GF-D8 (cell line): Measurements from ENCODE around the gene DACH1.

Experiments
- DNase-seq: peaks from one replicate; lab custom pipeline; 2025; lab: John Stamatoyannopoulos, UW

DACH1 gene

GRCh38 chr13:71489041-71489440 is 378.0 kb downstream of the DACH1 start:
- DNase-seq = no peak

DNA sequence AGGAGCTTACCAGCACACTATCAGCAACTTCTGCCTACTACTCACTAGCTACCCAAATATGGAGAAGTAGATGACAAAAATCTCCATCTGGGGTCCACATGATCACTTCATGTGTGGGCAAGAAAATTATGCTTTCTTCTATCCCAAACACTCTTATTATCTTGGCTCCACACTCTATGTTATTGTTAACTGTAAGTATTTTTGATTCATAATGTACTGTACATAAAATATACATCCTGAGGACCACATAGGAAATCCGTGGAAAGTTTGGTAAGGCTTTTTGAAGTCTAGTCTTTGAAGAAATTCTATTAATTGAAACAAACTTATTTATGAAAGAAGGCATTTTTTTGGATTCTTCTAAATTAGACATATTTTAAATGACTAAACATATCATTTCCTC is 378.8 kb downstream of the DACH1 start:
- no peak for DNase-seq

DNA sequence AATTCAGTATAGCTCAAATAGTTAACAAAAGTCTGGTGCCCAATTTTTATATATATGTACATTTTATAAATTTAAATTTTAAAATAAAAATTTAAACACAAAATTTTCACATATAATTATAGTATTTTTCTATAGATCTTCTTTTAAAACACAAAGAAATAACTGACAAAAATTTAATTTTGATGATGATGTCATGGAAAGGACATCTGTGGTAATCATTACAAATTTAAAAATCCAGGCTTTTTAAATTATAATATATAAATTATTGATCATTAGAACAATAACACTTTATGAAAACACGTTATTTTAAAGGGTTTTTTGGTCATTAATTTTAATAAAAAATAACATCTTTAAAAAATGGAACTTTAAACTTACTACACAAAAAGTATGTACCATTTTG is 381.1 kb downstream of the DACH1 start:
- DNase-seq = no peak

- no peak for DNase-seq
Measured at GRCh38 chr13:71483733-71484132, 383.3 kb downstream of the DACH1 start.

- DNase-seq = no peak
Measured at GRCh38 chr13:71481501-71481900, 385.5 kb downstream of the DACH1 start.

- no peak for DNase-seq
Measured at GRCh38 chr13:71481046-71481445, 386.0 kb downstream of the DACH1 start.

DNA sequence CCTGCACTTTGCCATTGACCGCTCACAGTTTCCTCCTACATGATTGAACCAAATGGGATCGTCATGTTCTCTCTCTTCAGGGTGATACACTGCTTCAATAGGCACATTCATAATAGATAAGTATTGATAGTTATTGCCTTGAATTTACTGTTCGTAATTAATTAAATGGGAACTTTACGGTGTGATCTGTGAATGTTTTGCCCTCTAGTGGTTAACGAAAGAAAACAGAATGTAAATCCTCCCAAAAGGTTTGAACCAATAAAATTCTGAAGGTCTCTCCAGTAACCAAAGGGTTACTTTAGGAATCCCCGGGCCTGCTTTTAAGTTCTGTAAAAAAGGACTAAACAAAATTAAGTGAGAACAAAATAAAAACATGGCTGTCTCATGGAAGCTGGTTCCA is 389.3 kb downstream of the DACH1 start:
- no peak for DNase-seq

DNA sequence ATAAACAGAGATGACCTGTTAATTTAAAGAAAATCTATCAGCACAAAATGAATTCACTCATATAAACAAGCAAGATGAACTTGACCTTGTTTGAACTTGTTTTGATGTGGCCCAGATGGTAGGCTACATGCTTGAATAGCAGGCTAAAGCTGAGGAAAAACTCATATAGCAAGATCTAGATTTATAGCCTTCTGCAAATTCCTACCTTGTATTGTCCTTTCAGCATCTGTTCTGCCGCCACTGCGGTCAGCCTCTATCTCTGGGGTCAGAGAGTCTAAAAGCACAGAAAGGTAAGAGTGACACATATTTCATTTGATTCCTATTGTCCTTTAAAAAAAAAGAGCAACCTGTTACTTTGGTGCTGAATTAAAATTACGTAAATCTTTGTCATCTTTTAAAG is 392.1 kb downstream of the DACH1 start:
- no peak for DNase-seq

DNA sequence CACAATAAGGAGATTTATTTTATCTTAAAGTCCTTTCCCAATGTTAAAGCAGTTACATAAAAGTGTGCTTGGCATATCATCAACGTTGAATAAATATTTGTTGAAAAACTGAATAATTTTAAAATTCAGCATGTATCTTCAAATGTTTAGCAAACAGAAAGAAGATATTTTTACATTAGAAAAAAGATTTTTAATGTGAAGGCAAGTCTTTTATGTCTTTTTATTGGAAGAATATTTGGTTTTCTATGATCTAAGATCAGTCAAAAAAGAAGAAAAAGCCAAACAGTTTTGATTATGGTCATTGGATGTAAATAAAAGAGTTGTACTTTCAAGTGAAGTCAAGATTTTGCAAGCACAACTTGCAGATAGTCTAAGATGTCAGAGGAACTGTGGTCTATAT is 397.4 kb downstream of the DACH1 start:
- DNase-seq = no peak

DNA sequence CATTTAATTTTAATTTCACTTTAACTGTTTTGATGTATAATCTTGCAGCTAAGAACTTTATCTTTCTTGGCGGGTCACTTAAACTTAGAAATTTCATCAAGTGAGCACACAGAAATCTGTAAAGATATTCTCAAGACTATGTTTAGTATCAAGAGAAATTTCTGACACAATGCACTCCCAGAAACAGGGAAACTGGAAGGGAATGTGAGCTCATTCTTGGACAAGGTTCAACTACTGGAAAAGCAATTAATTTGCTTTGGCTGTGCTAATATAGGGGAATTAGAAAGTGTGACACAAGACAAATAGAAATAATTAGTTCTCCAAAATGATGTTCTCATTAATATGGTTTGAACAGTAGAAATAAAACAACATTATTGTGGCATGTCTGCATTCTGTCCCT is 402.3 kb downstream of the DACH1 start:
- DNase-seq = no peak

DNA sequence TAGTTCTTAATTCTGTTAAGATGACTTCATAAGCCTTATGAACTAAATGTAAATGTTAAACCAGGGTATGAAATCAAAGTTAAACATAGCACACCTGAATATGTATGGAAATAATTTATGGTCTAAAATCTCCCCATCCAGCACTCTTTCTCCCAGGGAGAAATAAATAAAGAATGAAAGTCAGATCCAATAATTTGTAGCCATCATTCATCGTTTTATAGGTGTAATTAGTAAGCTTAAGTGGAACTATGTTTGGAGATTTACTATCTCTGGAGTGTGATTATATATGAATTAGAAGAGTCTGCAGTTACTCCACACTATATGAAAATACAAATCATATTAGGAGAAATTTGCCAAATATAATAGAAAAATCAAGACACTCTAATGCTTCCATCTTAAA is 405.1 kb downstream of the DACH1 start:
- DNase-seq = no peak

- no peak for DNase-seq
Measured at GRCh38 chr13:71460211-71460610, 406.8 kb downstream of the DACH1 start.

- DNase-seq = no peak
Measured at GRCh38 chr13:71459708-71460107, 407.3 kb downstream of the DACH1 start.

- DNase-seq = no peak
Measured at GRCh38 chr13:71457645-71458044, 409.4 kb downstream of the DACH1 start.

DNA sequence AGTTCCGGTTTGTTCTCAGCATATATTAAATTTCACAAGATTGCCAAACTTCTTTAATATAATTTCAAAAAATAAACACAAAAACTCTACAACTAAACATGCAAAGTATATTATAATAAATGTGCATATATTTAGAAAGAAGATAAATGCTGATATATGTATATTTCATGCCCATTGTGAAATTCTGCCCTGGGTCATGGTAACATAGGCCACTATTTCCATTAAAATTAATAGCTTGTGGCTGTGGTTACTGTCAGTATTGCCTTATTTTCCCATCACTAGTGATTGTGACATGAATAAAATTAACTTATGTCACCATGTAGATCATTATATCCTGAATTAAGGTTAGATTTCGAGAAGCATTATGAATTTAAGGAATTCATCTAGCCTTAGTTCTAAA is 410.9 kb downstream of the DACH1 start:
- no peak for DNase-seq

DNA sequence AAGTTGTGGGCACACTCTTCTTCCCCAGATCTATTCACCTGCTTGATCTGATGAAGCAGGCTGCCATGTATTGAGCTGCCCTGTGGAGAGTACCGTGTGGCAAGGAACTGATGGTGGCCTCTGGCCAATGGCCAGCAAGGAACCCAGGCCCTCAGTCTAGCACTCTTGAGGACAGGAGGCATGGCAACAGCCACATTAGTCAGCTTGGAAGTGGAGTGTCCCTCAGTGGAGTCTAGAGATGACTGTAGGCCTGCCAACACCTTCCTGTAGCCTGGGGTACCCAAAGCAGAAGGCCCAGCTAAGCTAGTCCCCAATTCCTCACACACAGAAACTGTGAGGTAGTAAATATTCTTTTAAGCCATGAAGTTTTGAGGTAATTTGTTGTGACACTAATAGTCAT is 412.5 kb downstream of the DACH1 start:
- DNase-seq = no peak

DNA sequence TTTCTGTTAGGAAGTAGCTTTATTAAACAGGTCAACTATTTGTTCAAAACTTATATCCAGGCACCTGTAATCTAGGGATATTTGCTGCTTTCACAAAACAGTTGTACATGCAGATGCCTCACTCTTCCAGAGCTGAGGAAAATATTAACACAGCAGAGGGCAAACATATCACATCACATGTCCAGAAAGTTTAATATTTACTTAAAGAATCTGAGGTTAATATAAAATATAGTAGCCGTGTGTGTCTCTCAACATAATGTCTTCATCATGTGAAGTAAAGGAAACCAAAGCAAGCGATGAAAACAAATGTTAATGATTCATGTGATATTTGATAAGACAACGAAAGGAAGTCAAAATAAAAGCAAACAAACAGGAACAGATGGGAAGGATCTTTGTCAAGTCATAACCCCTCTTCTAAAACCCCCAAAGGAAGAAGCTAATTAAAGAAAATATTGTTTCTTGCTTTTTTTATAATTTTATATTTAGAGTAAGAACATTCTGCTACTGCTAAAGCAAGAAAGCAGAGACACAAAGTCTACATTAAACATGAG is 418.8 kb downstream of the DACH1 start:
- DNase-seq = no peak

GRCh38 chr13:71437704-71438103 is 429.3 kb downstream of the DACH1 start:
- no peak for DNase-seq

DNA sequence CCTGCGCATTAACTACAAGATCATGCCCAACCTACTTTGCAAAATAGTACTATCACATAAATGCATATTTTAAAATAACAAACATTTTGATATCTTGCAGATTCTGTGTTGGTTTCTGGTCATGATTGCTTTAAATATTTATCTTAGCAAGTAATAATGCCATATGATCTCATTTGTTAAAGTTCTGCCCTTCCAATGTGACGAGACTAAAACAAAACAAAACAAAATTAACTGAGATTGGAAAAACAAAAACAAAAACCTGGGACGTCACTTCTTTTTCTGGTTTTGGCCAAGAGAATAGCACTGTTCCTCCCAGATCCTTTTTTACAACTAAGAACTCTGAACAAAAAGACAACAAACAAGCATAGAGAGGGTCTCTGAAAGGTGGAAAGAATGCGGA is 436.3 kb downstream of the DACH1 start:
- DNase-seq = no peak

GRCh38 chr13:71417205-71417604 is 449.8 kb downstream of the DACH1 start:
- DNase-seq = no peak

GRCh38 chr13:71412231-71412630 is 454.8 kb downstream of the DACH1 start:
- no peak for DNase-seq

DNA sequence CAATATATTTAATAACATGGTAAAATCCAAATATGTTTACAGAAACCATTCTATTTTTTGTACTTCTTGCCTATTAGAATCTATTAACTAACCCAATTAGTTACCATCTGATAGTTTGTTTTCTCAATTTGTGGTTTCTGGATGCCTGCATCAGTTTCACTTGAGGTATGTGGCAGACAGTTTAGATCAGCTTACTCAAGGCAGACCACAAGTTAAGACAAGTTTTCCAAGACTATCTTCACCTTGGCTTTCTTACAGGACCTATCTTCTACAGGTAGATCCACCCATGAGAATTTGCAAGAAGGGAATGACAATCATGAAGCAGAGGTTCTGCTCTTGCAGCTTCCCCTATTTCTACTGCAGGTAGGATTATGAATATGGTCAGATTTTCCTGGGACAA is 458.6 kb downstream of the DACH1 start:
- no peak for DNase-seq

DNA sequence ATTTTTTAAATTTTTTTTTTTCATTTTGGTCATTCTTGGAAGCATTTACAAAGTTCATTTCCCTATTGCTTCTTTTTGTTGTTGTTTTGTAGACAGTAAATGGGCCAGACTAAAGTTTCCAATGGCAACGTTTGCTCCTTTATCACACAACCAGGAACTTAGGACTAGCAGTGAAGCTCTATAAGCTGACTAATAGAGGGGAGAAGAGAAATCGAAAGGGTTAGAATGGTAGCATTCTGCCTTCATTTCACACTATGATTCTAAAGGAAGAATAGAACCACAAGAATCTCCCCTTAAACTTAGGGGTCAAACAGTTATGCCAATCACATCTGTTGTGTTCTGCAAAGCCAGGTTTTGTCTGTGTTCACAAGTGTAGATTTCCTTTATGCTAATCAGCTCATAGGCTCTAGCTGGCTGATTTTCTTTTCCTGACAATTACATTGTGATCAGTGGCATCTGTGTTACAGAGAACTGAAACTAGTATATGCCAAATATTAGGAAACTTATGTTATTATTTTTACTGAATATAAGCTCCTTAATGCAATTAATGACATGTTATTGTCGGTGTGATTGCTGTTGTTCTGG is 467.3 kb downstream of the DACH1 start:
- no peak for DNase-seq

- no peak for DNase-seq
Measured at GRCh38 chr13:71396149-71396548, 470.9 kb downstream of the DACH1 start.

GRCh38 chr13:71395053-71395452 is 472.0 kb downstream of the DACH1 start:
- no peak for DNase-seq
